Testis (tissue), 2 donors: Measurements from ENCODE around the gene NAGS.

ENCODE experiments used
- POLR2A ChIP-seq: fragments of 450-650 bp; IDR thresholded peaks from one replicate; pipeline ENCODE4 v1.6.1; 2017; ENCODE audit warnings: antibody characterized with exemption, mild to moderate bottlenecking, moderate library complexity
- TF ChIP-seq, protein P1 (sequence below), 3 experiments: fragments of 450-650 bp in 2 of 3; fragments of 200-600 bp in 1 of 3; sonication (generic) in 1 of 3; IDR thresholded peaks; one replicate each; pipeline ENCODE4 v1.5.1; 2016 to 2019; ENCODE audit warnings: antibody characterized with exemption in 3 of 3, mild to moderate bottlenecking in 2 of 3, moderate library complexity in 1 of 3

DNA sequence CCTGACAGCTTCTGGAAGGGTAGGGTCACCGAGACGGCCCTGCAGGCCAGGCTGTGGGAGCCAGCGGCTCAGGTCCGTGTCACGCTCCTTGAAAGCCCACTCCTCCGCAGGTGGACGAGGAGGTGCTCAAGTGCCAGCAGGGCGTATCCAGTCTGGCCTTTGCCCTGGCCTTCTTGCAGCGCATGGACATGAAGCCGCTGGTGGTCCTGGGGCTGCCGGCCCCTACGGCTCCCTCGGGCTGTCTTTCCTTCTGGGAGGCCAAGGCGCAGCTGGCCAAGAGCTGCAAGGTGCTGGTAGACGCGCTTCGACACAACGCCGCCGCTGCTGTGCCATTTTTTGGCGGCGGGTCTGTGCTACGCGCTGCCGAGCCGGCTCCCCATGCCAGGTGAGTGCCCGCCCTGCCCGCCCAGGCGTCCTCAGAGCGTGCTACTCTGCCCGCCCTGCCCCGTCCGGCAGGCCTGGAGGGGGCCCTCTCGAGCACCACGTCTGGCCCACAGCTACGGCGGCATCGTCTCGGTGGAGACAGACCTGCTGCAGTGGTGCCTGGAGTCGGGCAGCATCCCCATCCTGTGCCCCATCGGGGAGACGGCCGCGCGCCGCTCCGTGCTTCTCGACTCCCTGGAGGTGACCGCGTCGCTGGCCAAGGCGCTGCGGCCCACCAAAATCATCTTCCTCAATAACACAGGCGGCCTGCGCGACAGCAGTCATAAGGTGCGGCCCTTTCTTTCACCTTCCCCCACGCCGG, 1.3 kb downstream of the NAGS start:
- TF ChIP-seq POLR2A = no peak
- TF ChIP-seq, protein P1, sequence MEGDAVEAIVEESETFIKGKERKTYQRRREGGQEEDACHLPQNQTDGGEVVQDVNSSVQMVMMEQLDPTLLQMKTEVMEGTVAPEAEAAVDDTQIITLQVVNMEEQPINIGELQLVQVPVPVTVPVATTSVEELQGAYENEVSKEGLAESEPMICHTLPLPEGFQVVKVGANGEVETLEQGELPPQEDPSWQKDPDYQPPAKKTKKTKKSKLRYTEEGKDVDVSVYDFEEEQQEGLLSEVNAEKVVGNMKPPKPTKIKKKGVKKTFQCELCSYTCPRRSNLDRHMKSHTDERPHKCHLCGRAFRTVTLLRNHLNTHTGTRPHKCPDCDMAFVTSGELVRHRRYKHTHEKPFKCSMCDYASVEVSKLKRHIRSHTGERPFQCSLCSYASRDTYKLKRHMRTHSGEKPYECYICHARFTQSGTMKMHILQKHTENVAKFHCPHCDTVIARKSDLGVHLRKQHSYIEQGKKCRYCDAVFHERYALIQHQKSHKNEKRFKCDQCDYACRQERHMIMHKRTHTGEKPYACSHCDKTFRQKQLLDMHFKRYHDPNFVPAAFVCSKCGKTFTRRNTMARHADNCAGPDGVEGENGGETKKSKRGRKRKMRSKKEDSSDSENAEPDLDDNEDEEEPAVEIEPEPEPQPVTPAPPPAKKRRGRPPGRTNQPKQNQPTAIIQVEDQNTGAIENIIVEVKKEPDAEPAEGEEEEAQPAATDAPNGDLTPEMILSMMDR (IDR thresholded peaks at IDR 0.05) = no peak
